Upper lobe of left lung (tissue), 4 donors: Measurements from ENCODE around the gene ZNF414.

Experiments used
- POLR2A ChIP-seq, 4 donors: fragments of 450-650 bp; IDR thresholded peaks; one replicate each; pipeline ENCODE4 v1.5.1; 2016 to 2017; ENCODE audit warnings: antibody characterized with exemption in 4 of 4, mild to moderate bottlenecking in 2 of 4
- POLR2AphosphoS5 ChIP-seq, 2 donors: sonication (generic); formaldehyde crosslinking; IDR thresholded peaks; one replicate each; pipeline ENCODE4 v1.5.1; 2017; ENCODE audit warnings: antibody characterized with exemption in 2 of 2
- TF ChIP-seq, protein P1 (sequence below), 6 experiments: fragments of 450-650 bp in 4 of 6; fragments of 200-600 bp in 2 of 6; sonication (generic) in 2 of 6; IDR thresholded peaks; one replicate each; pipeline ENCODE4 v1.5.1; 2016 to 2019; ENCODE audit warnings: antibody characterized with exemption in 6 of 6

DNA sequence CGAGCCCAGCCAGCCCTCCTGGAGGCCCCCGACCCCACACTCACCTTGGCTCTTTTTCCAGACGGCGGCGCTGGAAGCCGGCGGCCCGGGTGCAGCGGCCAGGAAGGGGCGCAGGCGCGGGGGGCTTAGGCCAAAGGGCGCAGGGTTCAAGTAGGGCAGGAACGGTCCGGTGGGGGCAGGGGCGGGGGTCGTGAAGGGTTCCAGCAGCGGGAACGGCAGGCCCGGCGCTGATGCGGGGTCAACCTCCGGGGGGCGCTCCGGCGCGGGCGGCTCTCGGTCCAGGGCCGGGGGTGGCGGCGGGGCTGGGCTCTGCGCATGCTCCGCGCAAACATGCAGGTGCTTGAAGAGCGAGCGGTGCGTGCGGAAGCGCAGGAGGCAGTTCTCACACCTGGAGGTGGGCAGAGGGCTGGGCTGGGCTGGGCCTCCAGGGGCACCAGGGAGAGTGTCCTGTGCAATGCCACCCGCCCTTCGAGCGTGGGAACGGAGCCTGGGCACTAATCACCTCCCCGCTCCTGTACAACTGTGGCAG, 2.3 kb downstream of the ZNF414 start:
- TF ChIP-seq, protein P1, sequence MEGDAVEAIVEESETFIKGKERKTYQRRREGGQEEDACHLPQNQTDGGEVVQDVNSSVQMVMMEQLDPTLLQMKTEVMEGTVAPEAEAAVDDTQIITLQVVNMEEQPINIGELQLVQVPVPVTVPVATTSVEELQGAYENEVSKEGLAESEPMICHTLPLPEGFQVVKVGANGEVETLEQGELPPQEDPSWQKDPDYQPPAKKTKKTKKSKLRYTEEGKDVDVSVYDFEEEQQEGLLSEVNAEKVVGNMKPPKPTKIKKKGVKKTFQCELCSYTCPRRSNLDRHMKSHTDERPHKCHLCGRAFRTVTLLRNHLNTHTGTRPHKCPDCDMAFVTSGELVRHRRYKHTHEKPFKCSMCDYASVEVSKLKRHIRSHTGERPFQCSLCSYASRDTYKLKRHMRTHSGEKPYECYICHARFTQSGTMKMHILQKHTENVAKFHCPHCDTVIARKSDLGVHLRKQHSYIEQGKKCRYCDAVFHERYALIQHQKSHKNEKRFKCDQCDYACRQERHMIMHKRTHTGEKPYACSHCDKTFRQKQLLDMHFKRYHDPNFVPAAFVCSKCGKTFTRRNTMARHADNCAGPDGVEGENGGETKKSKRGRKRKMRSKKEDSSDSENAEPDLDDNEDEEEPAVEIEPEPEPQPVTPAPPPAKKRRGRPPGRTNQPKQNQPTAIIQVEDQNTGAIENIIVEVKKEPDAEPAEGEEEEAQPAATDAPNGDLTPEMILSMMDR (IDR thresholded peaks at IDR 0.05), result no peak
- TF ChIP-seq POLR2A (IDR thresholded peaks at IDR 0.05) (peak in 1 of 4 donors; percentile 6), POLR2AphosphoS5 (IDR thresholded peaks at IDR 0.05) (no peak)
